Skeletal muscle satellite cell (primary cell): ENCODE data around the gene ASCC1.
"Not testable (repeated sequence)": the region's sequence is repeated elsewhere in the genome, so short reads cannot be mapped to it uniquely, and the experiment has no call there.

Source experiments
- H3K27me3 ChIP-seq: 2 replicates; pipeline ENCODE4 v1.7.0; 2013; ENCODE audit warnings: low read length; ENCODE audit not compliant: control insufficient read depth, insufficient read depth
- H3K36me3 ChIP-seq: 2 replicates; pipeline ENCODE4 v1.7.0; 2013; ENCODE audit warnings: mild to moderate bottlenecking, control low read depth, low read length; ENCODE audit not compliant: insufficient read depth
- H3K4me1 ChIP-seq: 2 replicates; pipeline ENCODE4 v1.7.0; 2013; ENCODE audit warnings: low read length; ENCODE audit not compliant: control insufficient read depth, insufficient read depth
- H3K4me2 ChIP-seq: 2 replicates; pipeline ENCODE4 v1.7.0; 2013; ENCODE audit warnings: mild to moderate bottlenecking, low read length
- H3K4me3 ChIP-seq: 2 replicates; pipeline ENCODE4 v1.7.0; 2013; ENCODE audit warnings: low read length
- H3K9ac ChIP-seq: 2 replicates; pipeline ENCODE4 v1.7.0; 2013; ENCODE audit warnings: mild to moderate bottlenecking, low read depth, low read length, moderate library complexity
- H3K9me3 ChIP-seq: replicated peaks from 2 replicates; pipeline ENCODE4 v1.7.0; 2013; ENCODE audit warnings: mild to moderate bottlenecking, control low read depth, low read length

The ASCC1 gene

DNA sequence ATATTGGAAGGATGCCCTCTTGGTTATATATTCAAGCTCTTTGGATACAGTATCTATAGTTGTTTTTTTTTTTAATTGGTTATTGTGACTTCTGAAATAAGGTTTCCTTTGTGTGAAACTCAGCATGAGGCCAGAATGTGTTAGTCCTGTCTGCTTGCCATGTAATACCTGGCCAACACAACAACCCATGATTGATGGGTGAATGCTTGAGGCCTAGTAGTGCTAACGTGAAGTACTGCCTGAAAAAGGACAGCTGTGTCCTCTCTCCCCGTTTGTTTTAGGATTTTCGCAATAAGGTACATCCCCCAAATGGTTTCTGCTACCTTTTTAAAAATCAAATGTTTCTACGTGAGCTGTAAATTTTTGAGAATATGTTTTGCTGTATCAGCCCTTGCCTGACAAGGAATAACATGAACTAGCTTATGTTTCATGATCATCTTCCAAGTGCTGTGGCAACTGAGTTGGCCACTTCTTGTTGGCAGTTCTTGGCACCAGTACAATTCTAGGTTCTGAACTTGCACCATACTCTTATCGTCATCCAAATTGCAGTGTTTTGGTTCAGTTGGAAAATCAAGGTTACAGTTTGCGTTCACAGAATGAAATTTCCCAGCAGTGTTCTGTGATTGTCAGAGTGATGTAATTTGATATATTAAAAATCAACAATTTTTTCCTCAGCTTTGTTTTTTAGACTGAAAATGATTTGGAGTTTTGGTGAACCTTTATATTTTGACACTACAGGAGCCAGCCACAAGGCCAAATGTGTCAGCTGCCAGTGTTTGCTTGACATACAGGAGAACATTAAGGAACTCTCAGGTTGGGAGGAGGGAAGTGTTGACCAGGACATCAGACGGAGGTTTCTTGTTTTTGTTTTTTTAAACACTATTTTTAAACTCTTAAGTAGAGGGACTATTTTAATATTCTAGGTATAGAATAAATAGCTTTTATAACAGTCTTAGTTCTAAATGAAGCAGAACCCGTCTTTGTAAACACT, 13.5 kb upstream of the ASCC1 start:
- Histone ChIP-seq H3K36me3 (peaks cover 22% of the 10 kb centered on the region), H3K4me2 (no peak overlapping the region)

DNA sequence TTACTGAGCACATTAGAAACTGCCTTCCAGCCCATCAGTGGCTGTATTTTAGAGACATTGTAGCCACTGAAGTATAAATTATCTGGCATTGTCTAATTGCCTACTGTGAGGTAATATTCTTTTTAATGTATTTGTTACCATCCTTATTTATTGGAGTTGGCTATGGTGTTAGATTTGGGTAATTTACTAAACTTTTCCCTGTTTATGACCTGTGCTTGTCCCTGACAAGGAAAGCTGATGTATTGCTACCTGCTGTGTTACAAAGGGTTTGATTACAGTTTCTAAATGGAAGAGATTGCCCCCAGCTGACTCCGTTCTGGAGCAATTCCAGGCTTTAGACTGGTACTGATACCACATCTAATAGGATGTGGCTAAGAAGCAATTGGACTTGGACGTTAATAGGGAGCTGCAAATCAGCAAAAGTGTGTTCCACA, 12.3 kb upstream of the ASCC1 start:
- no peaks in the 10 kb centered on the region for H3K9me3 ChIP-seq
- H3K9ac ChIP-seq = no peak overlapping the region
- H3K4me1 ChIP-seq = peaks cover 21% of the 10 kb centered on the region
- H3K4me2 ChIP-seq = no peak overlapping the region
- no peak overlapping the region for H3K4me3 ChIP-seq
- H3K36me3 ChIP-seq = peaks cover 17% of the 10 kb centered on the region
- no peaks in the 10 kb centered on the region for H3K27me3 ChIP-seq

More for the DNA sequence above, 13.5 kb upstream of the ASCC1 start:
- no peaks in the 10 kb centered on the region for H3K27me3 ChIP-seq
- H3K9me3 ChIP-seq = no peaks in the 10 kb centered on the region
- no peak overlapping the region for H3K4me3 ChIP-seq
- peak overlapping the region; percentile 38 for H3K9ac ChIP-seq
- H3K4me1 ChIP-seq = peaks cover 14% of the 10 kb centered on the region

DNA sequence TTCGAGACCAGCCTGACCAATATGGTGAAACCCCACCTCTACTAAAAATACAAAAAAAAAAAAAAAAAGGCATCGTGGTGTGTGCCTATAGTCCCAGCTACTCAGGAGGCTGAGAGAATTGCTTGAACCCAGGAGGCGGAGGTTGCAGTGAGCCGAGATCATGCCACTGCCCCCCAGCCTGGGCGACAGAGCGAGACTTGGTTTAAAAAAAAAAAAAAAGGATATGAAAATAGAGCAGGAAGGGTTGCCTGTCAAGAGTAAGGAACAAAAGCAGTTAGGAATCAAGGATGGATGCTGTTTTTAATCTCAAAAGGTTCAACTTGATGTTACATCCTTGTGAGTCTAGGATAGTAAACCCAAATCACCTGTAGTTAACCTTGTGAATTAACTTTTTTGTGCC, 11.8 kb upstream of the ASCC1 start:
- H3K36me3 ChIP-seq = peaks cover 13% of the 10 kb centered on the region
- H3K9ac ChIP-seq = no peak overlapping the region
- no peak overlapping the region for H3K4me3 ChIP-seq
- H3K27me3 ChIP-seq = no peaks in the 10 kb centered on the region
- H3K4me2 ChIP-seq = no peak overlapping the region
- peaks cover 24% of the 10 kb centered on the region for H3K4me1 ChIP-seq
- no peaks in the 10 kb centered on the region for H3K9me3 ChIP-seq

DNA sequence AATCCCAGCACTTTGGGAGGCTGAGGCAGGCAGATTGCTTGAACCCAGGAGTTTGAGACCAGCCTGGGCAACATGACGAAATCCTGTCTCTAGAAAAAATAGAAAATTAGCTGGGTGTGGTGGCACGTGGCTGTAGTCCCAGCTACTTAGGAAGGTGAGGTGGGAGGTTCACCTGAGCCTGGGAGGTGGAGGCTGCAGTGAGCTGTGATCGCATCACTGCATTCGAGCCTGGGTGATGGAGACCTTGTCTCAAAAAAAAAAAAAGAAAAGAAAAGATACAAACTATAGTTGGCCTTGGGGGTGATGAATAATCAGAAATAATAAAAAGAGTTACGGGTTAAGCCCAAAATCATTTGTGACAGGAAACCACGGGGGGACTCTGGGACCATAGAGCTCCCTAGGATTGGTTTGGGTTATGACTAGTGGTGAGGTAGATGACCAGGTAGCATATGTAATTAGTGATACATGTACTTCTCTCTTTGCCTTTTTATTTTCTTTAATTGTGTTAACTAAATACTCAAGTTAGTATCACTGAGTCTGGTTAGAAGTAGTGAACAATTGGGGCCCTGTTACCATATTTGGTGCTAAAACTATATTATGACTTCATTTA, 10.4 kb upstream of the ASCC1 start:
- Histone ChIP-seq H3K27me3 (no peaks in the 10 kb centered on the region), H3K4me2 (no peak overlapping the region), H3K4me1 (peaks cover 24% of the 10 kb centered on the region), H3K9me3 (no peaks in the 10 kb centered on the region), H3K4me3 (no peak overlapping the region), H3K9ac (no peak overlapping the region), H3K36me3 (peaks cover 13% of the 10 kb centered on the region)

DNA sequence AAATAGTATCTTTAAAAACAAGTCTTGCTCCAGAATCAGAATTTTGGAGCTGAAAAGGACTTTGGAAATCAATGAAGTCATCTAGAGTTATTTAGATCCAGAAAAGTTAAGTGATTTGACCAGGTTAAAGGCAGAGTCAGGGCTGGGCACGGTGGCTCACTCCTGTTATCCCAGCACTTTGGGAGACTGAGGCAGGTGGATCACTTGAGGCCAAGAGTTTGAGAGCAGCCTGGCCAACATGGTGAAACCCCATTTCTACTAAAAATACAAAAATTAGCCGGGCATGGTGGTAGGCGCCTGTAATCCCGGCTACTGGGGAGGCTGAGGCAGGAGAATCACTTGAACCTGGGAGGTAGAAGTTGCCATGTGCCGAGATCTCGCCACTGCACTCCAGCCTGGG, 8.1 kb upstream of the ASCC1 start:
- peaks cover 12% of the 10 kb centered on the region for H3K4me1 ChIP-seq

GRCh38 chr10:72223743-72224101, 7.6 kb upstream of the ASCC1 start:
- Histone ChIP-seq H3K9me3 (no peaks in the 10 kb centered on the region), H3K27me3 (no peaks in the 10 kb centered on the region), H3K4me1 (peaks cover 10% of the 10 kb centered on the region), H3K4me2 (peak overlapping the region; percentile 30), H3K4me3 (no peak overlapping the region), H3K36me3 (peaks cover 5% of the 10 kb centered on the region), H3K9ac (peak overlapping the region; percentile 56)

More for the DNA sequence above, 8.1 kb upstream of the ASCC1 start:
- H3K4me3 ChIP-seq, H3K9me3 ChIP-seq, H3K4me2 ChIP-seq, H3K36me3 ChIP-seq, H3K9ac ChIP-seq, H3K27me3 ChIP-seq: not testable (repeated sequence)

- Histone ChIP-seq H3K9me3 (no peaks in the 10 kb centered on the region), H3K27me3 (no peaks in the 10 kb centered on the region), H3K36me3 (peaks cover 5% of the 10 kb centered on the region), H3K9ac (no peak overlapping the region), H3K4me1 (peaks cover 20% of the 10 kb centered on the region), H3K4me3 (no peak overlapping the region), H3K4me2 (no peak overlapping the region)
These were observed 5.2 kb upstream of the ASCC1 start for GRCh38 chr10:72221278-72221677.

GRCh38 chr10:72220637-72221036, 4.6 kb upstream of the ASCC1 start:
- no peaks in the 10 kb centered on the region for H3K27me3 ChIP-seq
- H3K36me3 ChIP-seq = peaks cover 5% of the 10 kb centered on the region
- peaks cover 20% of the 10 kb centered on the region for H3K4me1 ChIP-seq
- no peak overlapping the region for H3K9ac ChIP-seq
- H3K4me2 ChIP-seq = no peak overlapping the region
- H3K9me3 ChIP-seq = no peaks in the 10 kb centered on the region
- H3K4me3 ChIP-seq = no peak overlapping the region

DNA sequence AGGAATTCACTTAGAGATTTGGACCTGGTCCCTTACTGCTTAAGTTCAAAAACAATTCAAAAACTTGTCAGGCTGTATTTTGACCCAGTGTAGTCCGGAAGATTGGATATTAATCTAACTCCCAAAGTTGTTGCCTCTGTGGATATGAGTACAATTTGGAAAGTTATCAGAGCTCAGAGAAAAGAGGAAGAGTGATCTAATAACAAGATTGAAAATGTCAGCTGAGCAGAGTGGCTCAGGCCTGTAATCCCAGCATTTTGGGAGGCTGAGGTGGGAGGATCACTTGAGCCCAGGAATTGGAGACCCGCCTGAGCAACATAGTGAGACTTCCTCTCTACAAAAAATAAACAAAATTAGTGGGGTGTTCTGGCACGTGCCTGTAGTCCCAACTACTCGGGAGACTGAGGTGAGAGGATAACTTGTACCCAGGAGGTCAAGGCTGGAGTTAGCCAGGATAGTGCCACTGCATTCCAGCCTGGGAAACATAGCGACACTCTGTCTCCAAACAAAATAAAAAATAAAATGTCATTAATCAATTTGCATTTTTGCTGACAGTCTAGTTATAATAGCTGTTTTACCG, 3.2 kb upstream of the ASCC1 start:
- H3K9me3 ChIP-seq = no peaks in the 10 kb centered on the region
- H3K27me3 ChIP-seq = no peaks in the 10 kb centered on the region
- H3K4me2 ChIP-seq = no peak overlapping the region
- H3K36me3 ChIP-seq = no peaks in the 10 kb centered on the region
- peaks cover 27% of the 10 kb centered on the region for H3K4me1 ChIP-seq
- H3K9ac ChIP-seq = no peak overlapping the region
- no peak overlapping the region for H3K4me3 ChIP-seq

DNA sequence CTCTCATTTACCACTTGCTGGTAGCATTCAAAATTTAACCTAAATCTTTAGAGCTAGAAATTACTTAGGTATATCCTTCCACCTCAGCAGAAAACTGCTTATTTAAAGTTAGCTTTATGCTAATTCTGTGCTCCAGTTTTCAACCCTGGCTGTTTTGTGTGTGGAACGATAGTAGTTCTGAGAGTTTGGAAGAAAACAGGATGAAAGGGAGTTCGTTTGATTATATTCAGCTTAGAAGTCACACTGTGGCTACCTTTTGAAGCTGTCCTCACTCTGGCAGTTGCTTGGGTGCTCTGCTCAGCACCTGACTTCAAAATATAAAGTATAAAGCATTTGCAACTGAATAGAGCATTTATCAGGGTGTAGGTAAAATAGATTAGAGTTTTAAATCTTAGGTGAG, 2.6 kb upstream of the ASCC1 start:
- Histone ChIP-seq H3K27me3 (no peaks in the 10 kb centered on the region), H3K4me1 (peaks cover 24% of the 10 kb centered on the region), H3K4me3 (no peak overlapping the region), H3K4me2 (no peak overlapping the region), H3K9me3 (no peaks in the 10 kb centered on the region), H3K36me3 (no peaks in the 10 kb centered on the region), H3K9ac (no peak overlapping the region)

- no peaks in the 10 kb centered on the region for H3K36me3 ChIP-seq
- no peak overlapping the region for H3K4me3 ChIP-seq
- peaks cover 20% of the 10 kb centered on the region for H3K4me1 ChIP-seq
- no peaks in the 10 kb centered on the region for H3K9me3 ChIP-seq
- H3K9ac ChIP-seq = no peak overlapping the region
- no peak overlapping the region for H3K4me2 ChIP-seq
- no peaks in the 10 kb centered on the region for H3K27me3 ChIP-seq
These were observed 2.2 kb upstream of the ASCC1 start for GRCh38 chr10:72218325-72218724.
